ENCODE measurements around the gene ADK.
"Not testable (repeated sequence)": the region's sequence is repeated elsewhere in the genome, so short reads cannot be mapped to it uniquely, and the experiment has no call there.

The ADK gene

DNA sequence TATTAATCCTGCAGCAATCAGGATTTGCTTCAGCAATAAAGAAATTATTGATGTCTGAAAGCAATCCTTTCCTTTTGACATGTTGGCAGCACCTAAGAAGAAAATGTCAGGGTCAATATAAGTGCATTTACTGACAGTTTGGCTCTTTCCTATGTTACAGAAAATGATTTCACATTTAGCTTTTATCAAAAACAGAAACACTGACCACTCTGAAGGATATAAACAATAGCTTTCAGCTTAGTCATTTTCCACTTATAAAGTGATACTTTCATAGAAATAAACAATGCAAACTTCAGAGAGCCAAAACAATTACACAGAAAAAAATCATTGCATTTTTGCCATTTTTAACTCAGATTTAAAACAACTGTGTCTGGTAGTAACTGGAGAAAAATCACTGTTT lies 349.8 kb downstream of the ADK start:
- peak; percentile 21 for DNase-seq

DNA sequence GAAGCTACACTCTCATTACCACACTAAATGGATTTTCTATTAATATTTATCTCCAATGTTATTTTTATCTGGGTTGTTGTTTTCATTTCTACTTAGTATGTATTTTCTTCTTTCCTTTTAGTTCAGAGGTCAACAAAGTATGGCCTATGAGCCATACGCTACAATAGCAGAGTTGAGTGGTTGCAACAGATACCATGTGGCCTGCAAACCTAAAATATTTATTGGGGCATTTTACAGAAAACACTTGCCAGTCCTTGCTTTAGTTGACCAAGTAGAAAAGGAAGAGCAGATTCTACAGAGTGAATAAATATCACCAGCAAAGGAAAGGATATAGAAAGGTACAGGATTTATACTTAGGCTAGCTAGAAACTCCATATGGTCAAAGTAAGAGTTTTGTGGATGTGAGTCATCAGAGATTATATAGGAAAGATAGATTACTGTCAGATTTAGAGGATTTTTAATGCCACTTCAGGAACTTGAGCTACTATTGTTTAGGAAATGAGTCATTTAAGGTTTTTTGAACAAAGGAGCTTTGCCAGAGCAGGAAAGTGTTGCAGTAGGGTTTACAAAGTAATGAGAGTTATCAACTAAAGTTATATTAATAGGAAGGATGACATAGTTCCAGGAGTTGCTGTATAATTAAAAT lies 352.1 kb downstream of the ADK start:
- DNase-seq, result peak; percentile 76

DNA sequence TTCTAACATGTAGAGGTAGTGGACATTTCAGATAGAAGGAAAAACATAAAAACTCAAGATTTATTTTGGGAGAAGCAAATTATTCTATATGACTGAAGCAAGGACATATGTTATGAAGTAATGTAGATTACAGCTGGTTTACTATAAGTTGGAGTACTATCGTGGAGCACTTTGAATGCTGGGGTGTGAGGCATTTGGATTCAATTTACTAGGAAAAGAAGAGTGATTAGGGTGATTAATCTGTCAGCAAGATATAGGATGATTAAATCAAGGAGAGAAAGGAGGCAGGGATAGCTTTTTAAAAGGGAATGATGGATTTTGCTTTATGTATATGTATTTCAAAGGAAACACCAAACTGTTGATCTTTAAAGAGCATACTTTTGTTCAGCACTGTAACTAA lies 356.9 kb downstream of the ADK start:
- no peak for DNase-seq

DNA sequence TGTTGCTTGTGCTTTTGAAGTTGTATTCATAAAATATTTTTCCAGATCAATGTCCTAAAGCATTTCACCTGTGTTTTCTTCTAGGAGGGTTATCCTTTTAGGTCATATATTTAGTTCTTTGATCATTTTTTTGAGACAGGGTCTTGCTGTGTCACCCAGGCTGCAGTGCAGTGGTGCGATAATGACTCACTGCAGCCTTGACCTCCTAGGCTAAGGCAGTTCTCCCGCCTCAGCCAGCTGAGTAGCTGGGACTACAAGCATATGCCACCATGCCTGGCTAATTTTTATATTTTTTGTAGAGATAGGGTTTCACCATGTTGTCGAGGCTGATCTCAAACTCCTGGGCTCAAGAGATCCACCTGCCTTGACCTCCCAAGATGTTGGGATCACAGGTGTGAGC lies 359.6 kb downstream of the ADK start:
- no peak for DNase-seq

DNA sequence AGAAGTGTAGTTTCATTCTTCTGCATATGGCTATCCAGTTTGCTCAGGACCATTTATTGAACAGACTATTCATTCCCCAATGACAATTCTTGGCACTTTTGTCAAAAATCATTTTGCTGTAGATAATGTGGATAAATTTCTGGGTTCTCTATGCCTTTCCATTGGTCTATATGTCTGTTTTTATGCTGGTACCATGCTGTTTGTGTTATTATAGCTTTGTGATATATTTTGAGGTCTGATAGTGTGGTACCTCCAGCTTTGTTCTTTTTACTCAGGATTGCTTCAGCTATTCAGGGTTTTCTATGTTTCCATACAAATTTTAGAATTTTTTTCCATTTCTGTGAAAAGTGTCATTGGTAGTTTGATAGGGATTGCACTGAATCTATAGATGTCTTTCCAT lies 360.0 kb downstream of the ADK start:
- no peak for DNase-seq

DNA sequence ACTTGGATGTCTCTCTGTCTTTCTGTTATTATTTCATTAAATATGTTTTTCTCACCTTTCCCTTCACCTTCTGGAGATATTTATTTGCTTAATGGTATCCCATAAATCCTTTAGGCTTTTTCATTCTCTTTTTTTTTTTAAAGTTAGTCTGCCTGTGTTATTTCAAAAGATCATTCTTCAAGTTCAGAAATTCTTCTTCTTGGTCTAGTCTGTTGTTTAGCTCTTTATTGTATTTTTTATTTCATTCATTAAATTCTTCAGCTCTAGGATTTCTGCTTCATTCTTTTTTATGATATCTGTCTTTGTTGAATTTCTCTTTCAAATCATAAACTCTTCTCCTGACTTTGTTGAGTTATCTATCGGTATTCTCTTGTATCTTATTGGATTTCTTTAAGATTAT lies 363.3 kb downstream of the ADK start:
- DNase-seq, result no peak

DNA sequence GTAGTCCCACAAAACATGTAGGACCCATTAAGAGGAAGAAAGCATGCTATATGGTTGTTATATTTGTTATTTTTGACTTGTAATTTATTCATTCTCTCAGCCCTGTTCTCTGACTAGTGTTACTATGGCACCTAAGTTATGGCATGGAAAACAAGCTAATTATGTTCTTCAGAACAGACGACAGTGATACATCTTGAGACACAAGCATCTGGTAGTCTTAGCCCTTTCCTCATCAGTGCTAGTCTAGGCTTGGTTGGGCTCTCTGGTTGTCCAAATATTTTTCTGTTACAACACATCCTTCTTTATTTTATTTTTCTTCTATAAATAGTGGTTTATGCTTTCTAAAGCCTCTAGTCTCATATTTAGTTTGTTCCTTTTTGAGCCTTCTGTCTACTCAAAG lies 367.0 kb downstream of the ADK start:
- no peak for DNase-seq

DNA sequence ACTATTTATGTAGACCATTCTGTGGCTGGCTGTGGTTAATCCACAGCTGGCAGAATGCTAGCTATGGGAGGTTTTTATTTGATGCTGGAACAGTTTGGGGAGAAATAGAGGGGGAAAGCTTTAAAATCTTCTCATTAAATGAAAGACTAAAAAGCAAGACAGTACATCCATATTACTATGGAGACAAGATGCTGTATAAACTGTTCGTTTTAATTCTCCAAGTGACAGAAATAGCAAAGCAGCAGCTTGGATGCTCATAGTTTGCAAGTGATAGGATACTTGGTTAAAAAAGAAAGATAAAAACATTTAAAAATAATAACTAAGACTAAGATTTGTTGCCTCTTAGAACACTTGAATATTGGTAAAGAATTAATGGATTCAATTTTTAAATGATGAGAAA lies 370.5 kb downstream of the ADK start:
- no peak for DNase-seq

DNA sequence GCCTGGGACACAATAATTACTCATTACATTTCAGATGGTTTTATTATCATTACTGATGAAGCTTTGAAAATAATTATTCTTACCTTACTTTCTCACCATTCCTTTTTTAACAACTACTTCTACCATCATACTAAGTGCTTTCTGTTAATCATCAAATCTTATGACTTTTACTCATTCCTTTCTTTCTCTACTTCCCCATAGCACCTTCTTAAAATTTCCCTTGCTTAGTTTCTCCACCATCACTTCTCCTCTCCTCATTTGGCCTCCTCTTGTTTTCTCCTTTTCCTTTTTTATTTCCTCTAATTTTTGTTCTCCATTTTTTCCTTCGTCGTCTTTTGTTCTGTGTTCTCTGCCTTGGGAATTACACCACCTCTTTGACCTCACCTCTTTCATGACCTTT lies 372.2 kb downstream of the ADK start:
- DNase-seq, result no peak

DNA sequence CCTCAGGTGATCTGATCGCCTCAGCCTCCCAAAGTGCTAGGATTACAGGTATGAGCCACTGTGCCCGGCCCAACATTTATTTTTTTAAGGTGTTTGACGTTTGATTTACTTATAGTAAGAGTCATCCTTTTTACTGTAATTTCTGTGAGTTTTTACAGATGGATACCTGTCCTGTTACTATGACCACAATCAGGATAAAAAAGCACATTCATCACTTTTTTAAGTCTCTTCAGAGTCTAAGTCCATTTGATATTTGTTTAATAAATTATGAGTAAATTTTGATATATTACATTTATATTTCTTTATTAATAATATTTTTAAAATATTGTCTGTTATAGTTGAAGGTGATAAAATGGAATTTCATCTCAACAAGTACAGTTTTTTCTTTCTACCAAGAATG lies 374.9 kb downstream of the ADK start:
- DNase-seq, result no peak

DNA sequence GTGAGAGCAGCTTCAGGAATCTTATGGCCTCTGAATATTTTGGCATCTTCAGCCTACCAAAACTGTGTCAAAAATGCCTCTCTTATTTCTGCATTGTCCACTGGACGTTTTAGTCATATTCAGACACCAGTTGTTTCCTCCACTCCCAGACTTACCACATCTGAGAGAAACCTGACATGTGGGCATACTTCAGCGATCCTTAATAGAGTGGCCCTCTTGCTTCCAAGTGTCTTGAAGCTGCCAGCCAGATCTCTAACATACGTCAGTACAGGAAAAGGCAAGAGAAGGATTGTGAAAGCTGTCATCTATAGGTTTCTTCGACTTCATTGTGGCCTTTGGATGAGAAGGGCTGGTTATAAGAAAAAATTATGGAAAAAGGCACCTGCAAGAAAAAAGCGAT lies 376.6 kb downstream of the ADK start:
- not testable (repeated sequence) for DNase-seq

DNA sequence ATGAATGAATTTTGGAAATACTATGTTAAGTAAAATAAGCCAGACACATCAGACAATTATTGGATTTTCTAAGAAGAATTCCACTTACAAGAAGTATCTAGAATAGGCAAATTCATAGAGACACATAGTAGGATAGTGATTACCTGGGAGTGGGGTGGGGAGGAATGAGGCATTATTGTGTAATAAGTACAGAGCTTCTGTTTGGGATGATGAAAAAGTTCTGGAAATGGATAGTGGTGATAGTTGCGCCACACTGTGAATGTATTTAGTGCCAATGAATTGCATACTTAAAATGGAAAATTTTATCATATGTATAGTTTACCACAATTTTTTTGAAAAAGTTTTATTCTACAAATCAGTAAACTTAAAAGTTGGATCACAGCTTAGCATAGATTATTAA lies 378.2 kb downstream of the ADK start:
- DNase-seq, result no peak

DNA sequence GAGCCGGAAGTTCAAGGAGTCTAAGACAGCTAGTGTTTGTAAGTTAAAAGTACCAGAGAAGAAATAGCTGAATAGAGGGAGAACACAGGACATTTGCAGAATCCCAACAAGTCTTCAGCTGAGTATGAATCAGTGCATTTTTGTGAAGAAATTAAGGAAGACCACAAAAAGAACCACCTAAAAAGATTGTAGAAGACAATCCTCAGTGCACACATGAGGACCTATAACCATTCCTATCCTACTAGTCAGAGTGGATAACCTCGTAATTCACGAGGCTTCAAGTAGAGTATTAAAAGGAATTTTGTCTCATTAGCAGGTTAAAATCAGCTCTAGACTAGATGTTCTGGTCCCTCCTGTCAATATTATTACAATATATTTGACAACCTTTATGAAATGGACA lies 380.0 kb downstream of the ADK start:
- DNase-seq, result no peak

DNA sequence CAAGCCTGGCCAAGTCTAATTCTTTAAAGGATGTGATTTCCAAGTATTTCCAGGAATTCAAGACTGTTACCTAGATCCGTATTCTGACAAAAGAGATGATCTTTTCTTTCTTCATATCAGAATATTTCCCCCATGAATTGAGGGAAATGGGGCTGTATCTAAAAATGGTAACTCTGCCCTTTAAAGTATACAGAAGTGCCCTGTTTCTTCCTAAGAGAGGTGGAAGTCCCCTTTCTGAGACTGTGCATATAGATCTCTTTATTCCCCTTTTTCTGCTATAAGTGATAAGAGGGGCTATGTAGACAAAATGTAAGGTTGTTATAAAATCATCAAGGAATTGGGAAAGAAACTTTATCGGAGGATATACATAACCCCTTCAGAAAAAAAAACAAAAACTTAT lies 388.3 kb downstream of the ADK start:
- DNase-seq, result no peak

DNA sequence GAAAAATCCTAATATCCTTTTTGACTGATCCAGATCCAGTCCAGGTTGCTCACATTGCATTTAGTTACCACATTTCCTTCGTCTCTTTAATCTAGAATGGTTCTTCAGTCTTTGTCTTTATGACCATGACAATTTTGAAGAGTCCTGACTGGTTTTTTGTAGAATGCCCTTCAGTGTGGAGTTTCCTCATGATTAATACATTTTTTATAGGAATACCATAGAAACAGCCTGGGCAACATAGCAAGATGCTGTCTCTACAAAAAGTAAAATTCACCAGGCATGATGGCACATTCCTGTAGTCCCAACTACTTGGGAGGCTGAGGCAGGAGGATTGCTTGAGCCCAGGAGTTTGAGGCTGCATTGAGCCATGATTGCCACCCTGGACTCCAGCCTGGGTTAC lies 390.4 kb downstream of the ADK start:
- no peak for DNase-seq

DNA sequence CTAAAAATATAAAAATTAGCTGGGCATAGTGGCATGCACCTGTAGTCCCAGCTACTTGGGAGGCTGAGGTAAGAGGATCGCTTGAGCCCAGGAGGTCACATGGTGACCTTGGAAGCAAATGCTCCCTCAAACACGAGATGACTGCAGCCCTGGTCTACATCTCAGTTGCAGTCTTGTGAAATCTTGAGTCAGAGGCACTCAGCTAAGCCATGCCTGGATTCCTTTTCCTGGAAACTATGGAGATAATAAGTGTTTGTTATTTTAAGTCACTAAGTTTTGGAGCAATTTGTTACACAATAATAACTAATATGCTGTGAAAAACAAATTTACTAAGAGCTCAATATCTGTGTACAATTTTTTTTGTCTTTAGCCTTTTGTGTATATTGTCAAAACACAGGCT lies 391.1 kb downstream of the ADK start:
- DNase-seq, result peak; percentile 65

DNA sequence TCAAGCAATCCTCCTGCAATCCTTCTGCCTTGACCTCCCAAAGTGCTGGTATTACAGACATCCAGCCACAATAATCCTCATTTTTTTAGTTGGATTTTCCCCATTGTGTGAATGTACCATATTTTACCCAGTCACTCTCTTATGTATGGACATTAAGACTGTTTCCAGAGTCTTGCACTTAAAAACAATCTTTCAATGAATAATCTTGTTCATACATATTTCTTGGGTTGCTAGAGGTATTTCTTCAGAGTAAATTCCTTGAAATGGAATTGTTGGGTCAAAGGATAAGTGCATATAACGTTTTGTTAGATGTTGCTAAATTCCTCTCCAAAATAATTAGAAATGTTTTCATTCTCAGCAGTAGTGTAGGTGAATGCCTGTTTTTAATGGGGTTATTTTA lies 392.3 kb downstream of the ADK start:
- no peak for DNase-seq

DNA sequence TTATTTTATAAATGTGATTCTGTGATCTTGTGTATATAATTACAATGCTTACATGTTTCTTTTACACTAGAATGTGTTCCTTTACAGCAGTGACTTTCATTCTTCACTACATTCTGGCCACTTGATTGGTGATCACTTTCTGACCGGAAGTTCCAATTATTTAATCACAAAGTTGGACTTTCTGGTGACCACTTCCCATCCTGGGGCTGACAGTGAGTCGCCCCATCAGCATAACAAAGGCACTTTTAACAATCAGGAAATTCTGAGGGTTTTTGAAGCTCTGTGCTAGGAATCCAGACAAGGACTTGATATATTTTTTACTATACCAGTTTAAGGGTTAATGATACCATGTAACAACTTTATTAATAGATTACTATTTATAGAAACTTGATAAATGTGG lies 393.1 kb downstream of the ADK start:
- DNase-seq, result peak; percentile 58

DNA sequence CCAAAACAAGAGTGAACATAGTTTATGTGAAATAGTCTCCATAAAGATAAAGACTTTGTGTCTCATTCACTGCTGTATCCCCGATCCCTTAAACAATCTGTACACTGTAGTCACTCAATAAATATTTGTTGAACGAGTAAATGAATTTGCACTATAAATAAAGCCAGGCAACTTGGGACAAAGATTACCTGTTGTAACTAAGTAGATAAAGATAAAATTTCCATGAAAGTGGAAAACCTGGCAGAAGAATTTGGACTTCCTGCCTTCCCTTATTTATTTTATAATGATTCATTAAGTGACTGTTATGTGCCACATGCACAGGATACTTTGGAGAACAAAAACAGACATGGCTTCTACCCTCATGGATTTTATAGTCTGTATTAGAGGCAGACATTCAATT lies 397.7 kb downstream of the ADK start:
- peak; percentile 2 for DNase-seq

DNA sequence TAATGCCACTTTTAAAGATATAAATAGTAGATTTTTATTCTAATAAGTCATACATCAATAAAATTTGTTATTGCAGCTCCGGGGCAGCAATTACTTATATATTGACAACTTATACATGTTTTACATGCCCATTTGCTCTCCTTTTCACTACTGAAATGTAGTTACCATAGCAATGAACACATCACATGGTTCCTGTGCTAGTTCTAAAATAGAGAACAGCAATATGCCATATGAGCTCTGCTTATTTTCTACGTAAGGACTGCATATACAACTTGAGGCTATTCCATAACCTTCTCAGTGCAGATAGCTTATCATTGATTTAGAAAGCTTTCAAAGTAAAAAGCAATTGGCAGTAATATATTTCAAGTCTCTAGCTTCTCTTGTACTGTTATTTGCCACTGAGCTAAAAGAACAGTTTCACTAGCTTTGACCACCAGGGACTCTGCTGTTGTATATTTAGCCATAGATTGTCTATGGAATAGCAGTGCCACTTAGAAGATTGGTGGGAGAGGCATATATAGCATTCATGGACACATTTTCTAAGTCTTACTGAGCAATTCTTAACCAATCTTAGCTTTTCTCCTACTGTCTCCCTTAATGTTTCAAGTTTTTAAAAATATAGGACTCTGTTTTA lies 405.2 kb downstream of the ADK start:
- DNase-seq, result no peak

DNA sequence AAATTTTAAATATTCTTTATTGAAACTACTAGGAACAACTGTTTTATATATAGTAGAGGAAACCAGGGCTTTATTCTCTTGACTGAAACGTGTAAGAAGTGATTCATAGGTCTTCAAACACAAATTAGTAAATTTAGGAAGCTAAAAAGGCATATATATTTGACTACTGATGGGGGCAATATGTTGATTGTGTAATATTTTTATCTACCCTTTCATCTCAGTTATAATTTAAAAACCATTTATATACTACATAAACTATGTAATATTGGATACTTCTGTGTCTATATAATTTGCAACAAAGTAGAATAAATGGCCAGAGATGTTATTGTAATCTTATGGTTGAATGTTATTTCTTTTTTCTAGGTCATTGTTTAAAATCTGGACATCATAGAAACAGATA lies 406.1 kb downstream of the ADK start:
- DNase-seq, result no peak

DNA sequence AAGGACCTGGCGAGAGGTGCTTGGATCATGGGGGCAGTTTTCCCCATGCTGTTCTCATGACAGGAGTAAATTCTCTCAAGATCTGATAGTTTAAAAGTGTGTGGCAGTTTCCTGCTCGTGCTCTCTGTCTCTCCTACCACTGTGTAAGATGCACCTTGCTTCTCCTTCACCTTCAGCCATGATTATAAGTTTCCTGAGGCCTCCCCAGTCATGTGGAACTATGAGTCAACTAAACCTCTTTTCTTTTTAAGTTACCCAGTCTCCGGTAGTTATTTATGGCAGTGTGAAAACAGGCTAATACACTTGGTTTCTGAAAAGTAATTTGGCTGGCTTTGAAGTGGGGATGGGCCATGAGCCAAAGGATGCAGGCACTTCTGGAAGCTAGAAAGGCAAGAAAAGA lies 407.4 kb downstream of the ADK start:
- DNase-seq, result no peak

DNA sequence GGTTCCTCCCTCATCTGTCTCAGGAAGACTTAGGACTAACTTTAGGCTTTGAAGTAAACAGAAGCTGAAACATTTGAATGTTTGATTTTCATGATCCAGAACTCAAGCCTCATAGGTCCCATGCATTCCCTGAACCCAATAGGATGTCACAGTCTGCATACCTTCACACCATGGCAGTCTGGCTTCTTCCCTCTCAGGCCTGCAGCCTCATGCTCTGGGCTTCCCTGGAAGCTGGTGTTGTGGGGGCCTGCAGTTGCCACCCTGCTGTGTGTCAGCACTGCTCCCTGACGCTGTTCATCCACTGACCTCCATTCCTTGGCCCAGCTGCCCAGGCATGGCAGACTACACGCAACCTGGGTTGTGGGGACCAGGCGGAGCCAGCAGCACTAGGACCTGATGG lies 407.9 kb downstream of the ADK start:
- no peak for DNase-seq

DNA sequence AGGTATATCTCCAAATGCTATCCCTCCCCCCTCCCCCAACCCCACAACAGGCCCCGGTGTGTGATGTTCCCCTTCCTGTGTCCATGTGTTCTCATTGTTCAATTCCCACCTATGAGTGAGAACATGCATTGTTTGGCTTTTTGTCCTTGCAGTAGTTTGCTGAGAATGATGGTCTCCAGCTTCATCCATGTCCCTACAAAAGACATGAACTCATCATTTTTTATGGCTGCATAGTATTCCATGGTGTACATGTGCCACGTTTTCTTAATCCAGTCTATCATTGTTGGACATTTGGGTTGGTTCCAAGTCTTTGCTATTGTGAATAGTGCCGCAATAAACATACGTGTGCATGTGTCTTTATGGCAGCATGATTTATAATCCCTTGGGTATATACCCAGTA lies 417.9 kb downstream of the ADK start:
- not testable (repeated sequence) for DNase-seq

DNA sequence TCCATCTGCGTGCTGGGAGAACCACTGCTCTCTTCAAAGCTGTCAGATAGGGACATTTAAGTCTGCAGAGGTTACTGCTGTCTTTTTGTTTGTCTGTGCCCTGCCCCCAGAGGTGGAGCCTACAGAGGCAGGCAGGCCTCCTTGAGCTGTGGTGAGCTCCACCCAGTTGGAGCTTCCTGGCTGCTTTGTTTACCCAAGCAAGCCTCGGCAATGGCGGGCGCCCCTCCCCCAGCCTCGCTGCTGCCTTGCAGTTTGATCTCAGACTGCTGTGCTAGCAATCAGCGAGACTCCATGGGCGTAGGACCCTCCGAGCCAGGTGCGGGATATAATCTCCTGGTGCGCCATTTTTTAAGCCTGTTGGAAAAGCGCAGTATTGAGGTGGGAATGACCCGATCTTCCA lies 422.5 kb downstream of the ADK start:
- DNase-seq, result not testable (repeated sequence)
